Left forelimb (tissue), 1 donor: ENCODE data around the gene TP53I13.
"Not testable (repeated sequence)": the region's sequence is repeated elsewhere in the genome, so short reads cannot be mapped to it uniquely, and the experiment has no call there.

Experiments used
- DNase-seq: peaks from one replicate; pipeline ENCODE4 v3.0.0-alpha.2; 2018; ENCODE audit warnings: low spot score

Gene TP53I13

DNA sequence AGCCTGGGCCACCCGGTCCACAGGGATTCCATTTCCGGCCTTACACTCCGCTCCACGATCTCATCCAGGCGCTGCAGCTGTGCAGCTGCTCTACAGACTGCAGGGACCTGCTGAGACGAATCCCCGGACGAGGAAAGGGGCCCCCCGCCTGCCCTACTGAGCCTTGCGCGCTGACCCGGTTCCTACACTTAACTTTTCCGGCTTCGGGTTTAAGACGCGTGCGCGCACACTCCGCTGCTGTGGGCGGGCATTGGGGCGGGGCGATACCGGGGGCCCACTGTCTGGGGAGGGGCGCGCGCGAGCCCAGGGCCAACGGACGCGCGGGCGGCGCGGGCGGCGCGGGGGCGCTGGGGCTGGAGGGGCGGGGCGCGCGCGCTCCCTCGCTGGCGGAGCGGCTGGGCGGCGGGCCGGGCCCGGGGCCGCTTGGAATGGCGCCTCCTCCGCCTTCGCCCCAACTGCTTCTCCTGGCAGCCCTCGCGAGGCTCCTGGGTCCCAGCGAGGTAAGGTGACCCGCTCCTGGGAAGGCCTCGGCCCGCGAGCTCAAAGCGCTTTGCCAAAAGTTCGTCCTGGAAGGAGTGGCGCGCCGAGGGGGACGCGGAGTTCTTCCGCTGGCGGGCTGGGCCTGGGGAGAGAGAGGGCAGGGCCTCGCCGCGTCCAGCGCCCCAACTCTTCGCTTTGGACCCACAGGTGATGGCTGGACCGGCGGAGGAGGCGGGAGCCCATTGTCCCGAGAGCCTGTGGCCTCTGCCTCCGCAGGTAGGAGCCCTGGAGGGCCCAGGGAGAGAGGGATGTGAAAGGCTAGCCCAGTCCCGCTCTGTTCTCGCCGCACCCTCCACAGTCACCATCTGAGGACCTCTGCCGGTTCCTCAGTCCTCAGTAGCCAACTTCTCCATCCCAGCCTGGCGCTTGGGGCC is at the start of gene TP53I13:
Gene TP53I13 (plus strand): TSS at position 371 of the 914 bp plus-strand sequence. CDS start 58 bp downstream, at position 429.
- peak; percentile 95 for DNase-seq

GRCh38 chr17:29524692-29525091 is 43.8 kb upstream of the TP53I13 start:
- DNase-seq, result no peak

DNA sequence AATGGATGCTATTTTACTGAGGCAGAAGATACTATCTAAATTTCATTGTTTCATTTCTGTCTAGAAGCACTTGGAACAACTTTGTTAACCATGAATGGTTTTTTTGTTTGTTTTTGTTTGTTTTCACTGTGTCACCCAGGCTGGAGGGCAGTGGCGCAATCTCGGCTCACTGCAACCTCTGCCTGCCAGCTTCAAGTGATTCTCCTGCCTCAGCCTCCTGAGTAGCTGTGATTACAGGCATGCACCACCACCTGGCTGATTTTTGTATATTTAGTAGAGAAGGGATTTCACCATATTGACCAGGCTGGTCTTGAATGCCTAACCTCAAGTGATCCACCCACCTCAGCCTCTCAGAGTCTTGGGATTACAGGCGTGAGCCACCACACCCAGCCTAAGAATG is 42.2 kb upstream of the TP53I13 start:
- no peak for DNase-seq

DNA sequence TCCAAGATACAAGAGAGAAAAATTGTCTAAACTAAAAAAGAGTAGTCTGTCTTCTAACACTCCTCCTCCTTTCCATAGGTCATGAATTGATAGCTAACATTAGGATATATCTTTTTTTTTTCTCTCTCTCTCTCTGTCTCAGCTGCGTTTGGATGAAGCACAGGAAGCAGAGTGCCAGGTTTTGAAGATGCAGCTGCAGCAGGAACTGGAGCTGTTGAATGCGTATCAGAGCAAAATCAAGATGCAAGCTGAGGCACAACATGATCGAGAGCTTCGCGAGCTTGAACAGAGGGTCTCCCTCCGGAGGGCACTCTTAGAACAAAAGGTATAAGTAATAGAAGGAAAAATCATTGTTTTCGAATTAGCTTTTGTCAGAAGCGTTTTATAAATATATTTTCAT is 34.5 kb upstream of the TP53I13 start:
- DNase-seq, result no peak

GRCh38 chr17:29544066-29544465 is 24.4 kb upstream of the TP53I13 start:
- DNase-seq, result no peak

DNA sequence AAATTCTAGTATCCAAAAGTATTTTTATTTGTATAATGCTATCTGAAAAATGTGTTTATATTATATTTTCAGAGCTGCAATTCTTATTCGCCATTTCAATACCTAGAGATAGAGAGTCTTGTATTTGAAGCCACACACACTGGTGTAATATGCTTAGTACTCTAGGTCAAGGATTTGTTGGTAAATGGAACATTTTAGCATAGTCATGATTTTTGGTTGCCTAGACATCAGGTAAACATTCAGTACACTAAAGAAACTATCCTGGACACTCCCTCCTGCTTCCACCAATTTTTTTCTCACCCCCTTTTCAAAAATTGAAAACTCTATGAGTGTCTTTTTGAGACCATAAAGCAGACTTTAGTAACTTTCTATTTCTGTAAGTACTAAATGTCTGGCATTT is 22.4 kb upstream of the TP53I13 start:
- no peak for DNase-seq

- DNase-seq, result no peak
Observed at GRCh38 chr17:29546830-29547229, 21.7 kb upstream of the TP53I13 start.

GRCh38 chr17:29549177-29549923 is 19.2 kb upstream of the TP53I13 start:
- DNase-seq, result no peak

- no peak for DNase-seq
Observed at GRCh38 chr17:29555840-29556239, 12.7 kb upstream of the TP53I13 start.

DNA sequence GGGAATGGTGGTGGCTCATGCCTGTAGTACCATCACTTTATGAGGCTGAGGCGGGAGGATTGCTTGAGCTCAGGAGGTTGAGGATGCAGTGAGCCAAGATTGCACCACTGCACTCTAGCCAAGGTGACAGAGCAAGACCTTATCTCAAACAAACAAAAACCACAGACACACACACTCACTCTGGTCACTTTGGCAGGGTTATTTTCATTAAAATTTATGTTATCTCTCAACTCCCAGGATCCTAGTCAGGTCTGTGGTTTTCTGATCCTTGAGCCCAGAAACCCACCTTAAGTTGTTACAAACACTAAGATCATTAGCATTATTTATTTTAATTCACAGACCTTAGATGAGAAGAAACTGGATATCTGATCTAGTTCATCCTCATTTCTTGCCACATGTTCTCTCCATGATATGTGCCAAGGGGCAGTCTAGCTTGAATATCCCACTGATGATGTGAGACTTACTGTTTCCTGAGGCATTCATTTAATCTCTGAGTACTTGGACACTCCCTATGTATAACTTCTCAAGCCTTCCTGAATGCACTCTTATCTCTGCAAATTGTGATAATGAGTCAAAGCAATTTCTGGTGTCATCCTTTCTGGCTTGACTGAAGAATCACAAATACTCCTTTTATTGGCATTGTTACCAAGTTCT is 11.3 kb upstream of the TP53I13 start:
- DNase-seq, result no peak

- no peak for DNase-seq
Observed at GRCh38 chr17:29557739-29558116, 10.8 kb upstream of the TP53I13 start.

- not testable (repeated sequence) for DNase-seq
Observed at GRCh38 chr17:29558139-29558538, 10.4 kb upstream of the TP53I13 start.

- DNase-seq, result no peak
Observed at GRCh38 chr17:29559640-29560039, 8.9 kb upstream of the TP53I13 start.

DNA sequence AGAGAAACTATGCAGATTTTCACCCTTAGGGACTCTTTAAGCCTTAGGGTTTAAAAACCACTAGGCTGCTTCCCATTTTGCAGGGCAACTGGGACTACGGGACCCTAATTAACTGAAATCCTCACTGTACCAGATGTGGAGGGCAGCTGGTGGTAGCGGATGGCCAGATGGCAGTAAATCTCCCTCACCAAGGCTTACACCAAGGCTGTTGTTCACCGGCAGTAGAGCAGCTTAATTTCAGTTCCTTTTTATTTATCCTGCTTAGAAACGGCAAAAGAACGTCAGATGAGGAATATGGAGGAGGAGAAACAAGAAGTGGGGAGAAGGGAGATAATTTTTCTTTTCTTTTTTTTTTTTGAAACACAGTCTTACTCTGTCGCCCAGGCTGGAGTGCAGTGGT is 8.2 kb upstream of the TP53I13 start:
- DNase-seq, result no peak

DNA sequence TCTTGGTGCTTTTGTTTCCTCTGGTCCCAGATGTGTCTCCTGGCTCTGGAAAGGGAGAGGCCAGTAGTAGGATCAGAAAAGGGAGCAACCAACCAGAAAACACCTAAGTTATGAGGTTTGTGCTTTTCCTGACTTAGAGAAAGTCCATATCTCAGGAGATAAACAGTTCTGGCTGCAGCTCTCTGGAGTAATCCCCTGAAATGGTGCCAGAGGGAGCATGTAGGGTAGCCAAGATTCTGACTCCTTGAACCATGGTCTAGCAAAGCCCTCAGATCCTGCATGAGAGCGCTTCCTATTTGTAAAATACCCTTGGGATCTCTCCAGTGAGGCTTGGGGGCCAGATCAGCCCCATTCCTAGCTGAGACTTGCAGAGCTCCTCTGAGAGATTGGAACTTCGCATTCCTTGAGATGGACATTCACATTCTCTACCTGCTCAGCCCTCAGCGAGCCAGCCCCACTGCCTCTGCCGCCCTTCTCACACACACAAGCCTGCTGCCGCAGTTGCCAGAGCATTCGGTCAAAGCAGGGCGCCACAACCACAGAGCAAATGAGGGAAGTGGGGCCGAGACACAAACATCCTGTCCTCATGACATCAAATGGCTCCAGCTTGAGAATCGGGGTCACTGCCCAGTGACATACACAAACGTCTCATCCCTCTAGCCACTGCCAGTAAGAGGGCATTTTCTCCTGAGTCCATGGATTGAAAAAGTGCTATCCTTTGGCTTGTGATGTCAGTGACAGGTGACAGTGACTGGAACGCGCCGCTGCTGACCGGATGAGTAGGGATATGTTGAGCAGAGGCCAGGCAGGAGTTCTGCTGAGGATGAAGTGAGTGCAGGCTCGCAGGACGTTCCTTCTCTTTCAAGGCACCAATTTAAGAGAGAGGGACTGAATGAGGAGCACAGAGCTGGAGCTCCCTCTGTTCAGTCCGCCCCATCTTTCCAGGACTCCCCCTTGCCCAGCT is 6.7 kb upstream of the TP53I13 start:
- DNase-seq, result no peak

GRCh38 chr17:29562615-29563014 is 5.9 kb upstream of the TP53I13 start:
- no peak for DNase-seq

GRCh38 chr17:29563816-29564215 is 4.7 kb upstream of the TP53I13 start:
- no peak for DNase-seq

- DNase-seq, result peak; percentile 64
Observed at GRCh38 chr17:29565643-29566472, 2.6 kb upstream of the TP53I13 start.

- peak; percentile 78 for DNase-seq
Observed at GRCh38 chr17:29566473-29567303, 1.8 kb upstream of the TP53I13 start, which contains the start of gene ABHD15. ABHD15 (minus strand) TSS chr17:29567037; CDS start chr17:29566966, 71 bp downstream.

DNA sequence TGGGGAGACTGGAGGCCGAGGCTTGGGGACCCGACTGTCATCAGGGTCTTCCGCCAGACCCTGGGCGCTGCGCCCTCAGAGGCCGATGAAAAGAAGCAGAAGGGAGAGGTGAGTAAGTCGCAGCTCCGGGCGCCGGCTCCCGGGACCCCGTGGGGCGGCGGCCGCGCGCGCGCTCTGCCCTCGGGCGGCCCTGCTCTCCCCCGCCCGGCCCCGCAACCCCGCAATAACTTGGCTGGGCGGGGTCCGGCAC is 1.3 kb upstream of the TP53I13 start:
- no peak for DNase-seq
